HCT116 (cell line): ENCODE measurements around the gene GP1BB. TPM values are rescaled to one million over a fixed set of nuclear protein-coding genes. Genes with fewer than 3 reads are reported as not detected.

Experiments used
- ATAC-seq: fragments of 200-7000 bp; cut with Tn5 transposase; 2 replicates; pipeline ENCODE4 v1.9.1; 2020; ENCODE audit warnings: mild to moderate bottlenecking, moderate library complexity
- BruUV-seq: library from RNA; stranded (reverse); fragments of 400-500 nt; replicated peaks from 2 replicates; lab custom pipeline; 2021; lab: Mats Ljungman, UMichigan
- CTCF ChIA-PET: fragments of 300-600 bp; sonication (Branson Sonifier 250); formaldehyde crosslinking; loops from one replicate; lab custom pipeline; 2021; ENCODE audit warnings: antibody characterized with exemption; lab: Charles Lee
- POLR2A ChIA-PET: fragments of 300-600, 350-600 bp; sonication (Branson Sonifier 250); formaldehyde crosslinking; loops from one replicate; lab custom pipeline; 2021; ENCODE audit warnings: antibody characterized with exemption; lab: Charles Lee
- RAD21 ChIA-PET, 2 experiments: fragments of 300-600 bp; sonication (Branson Sonifier 250); formaldehyde crosslinking; loops; one replicate each; lab custom pipeline; 2023; ENCODE audit warnings: low total read pairs in 2 of 2; ENCODE audit not compliant: uncharacterized antibody in 2 of 2, unreplicated experiment in 2 of 2, low non-redundant PET in 1 of 2; lab: Charles Lee
- DNase-seq: peaks from one replicate; pipeline ENCODE4 v3.0.0-alpha.2; 2010; ENCODE audit warnings: low read depth, low spot score
- H2AFZ ChIP-seq: fragments of 200-600 bp; shearing (Covaris generic), sonication (generic); 2 replicates; pipeline ENCODE4 v1.6.1; 2017; ENCODE audit warnings: low read depth, mixed run types, mixed read lengths, antibody characterized with exemption, low read length; ENCODE audit not compliant: poor library complexity, severe bottlenecking
- H3K27ac ChIP-seq: 2 replicates; pipeline ENCODE4 v1.5.1; 2012; ENCODE audit warnings: low read depth, low read length
- H3K27me3 ChIP-seq: fragments of 200-600 bp; sonication (generic); 2 replicates; pipeline ENCODE4 v1.6.1; 2016; ENCODE audit warnings: mixed run types, low read length, mixed read lengths; ENCODE audit not compliant: insufficient read depth
- H3K36me3 ChIP-seq, 2 experiments: fragments of 200-500 bp in 1 of 2; fragments of 200-600 bp in 1 of 2; sonication (Bioruptor generic) in 1 of 2; sonication (generic) in 1 of 2; 2 replicates each; pipeline versions ENCODE4 v1.5.1 to v1.6.1; 2014 to 2016; ENCODE audit warnings: low read length in 2 of 2, inconsistent platforms in 1 of 2, mixed read lengths in 1 of 2, mixed run types in 1 of 2; ENCODE audit not compliant: insufficient read depth in 2 of 2, control insufficient read depth in 1 of 2
- H3K4me1 ChIP-seq, 2 experiments: fragments of 200-600 bp in 1 of 2; sonication (generic) in 1 of 2; 2 replicates each; pipeline versions ENCODE4 v1.5.1 to v1.6.1; 2012 to 2017; ENCODE audit warnings: low read length in 2 of 2, inconsistent platforms in 1 of 2, mild to moderate bottlenecking in 1 of 2, mixed read lengths in 1 of 2, mixed run types in 1 of 2, moderate library complexity in 1 of 2; ENCODE audit not compliant: insufficient read depth in 2 of 2, control insufficient read depth in 1 of 2
- H3K4me2 ChIP-seq: fragments of 200-600 bp; sonication (generic); 2 replicates; pipeline ENCODE4 v1.6.1; 2017; ENCODE audit warnings: mixed run types, low read length, mixed read lengths
- H3K4me3 ChIP-seq, 2 experiments: fragments of 200-600 bp in 1 of 2; sonication (generic) in 1 of 2; replicated peaks in 1 of 2; 2 replicates each; pipeline ENCODE4 v1.5.1; 2011 to 2016; ENCODE audit warnings: low read length in 2 of 2, control low read depth in 1 of 2, low read depth in 1 of 2, mild to moderate bottlenecking in 1 of 2, mixed read lengths in 1 of 2, mixed run types in 1 of 2
- H3K79me2 ChIP-seq: fragments of 200-600 bp; sonication (generic); 2 replicates; pipeline ENCODE4 v1.6.1; 2017; ENCODE audit warnings: mild to moderate bottlenecking, mixed run types, low read length, moderate library complexity, mixed read lengths; ENCODE audit not compliant: insufficient read depth
- H3K9ac ChIP-seq: fragments of 200-600 bp; sonication (generic); 2 replicates; pipeline ENCODE4 v1.6.1; 2016; ENCODE audit warnings: low read length, mixed read lengths
- H3K9me2 ChIP-seq: fragments of 200-600 bp; sonication (generic), shearing (Covaris generic); 2 replicates; pipeline ENCODE4 v1.6.1; 2017; ENCODE audit warnings: mixed run types, mild to moderate bottlenecking, moderate library complexity; ENCODE audit not compliant: insufficient read depth
- H3K9me3 ChIP-seq, 2 experiments: fragments of 200-500 bp in 1 of 2; fragments of 200-600 bp in 1 of 2; sonication (Bioruptor generic) in 1 of 2; sonication (generic) in 1 of 2; 2 replicates each; pipeline ENCODE4 v1.6.1; 2014 to 2017; ENCODE audit warnings: low read length in 2 of 2, mixed read lengths in 2 of 2, inconsistent platforms in 1 of 2, low read depth in 1 of 2, mild to moderate bottlenecking in 1 of 2, mixed run types in 1 of 2, moderate library complexity in 1 of 2; ENCODE audit not compliant: control insufficient read depth in 1 of 2, insufficient read depth in 1 of 2
- H4K20me1 ChIP-seq: fragments of 200-600 bp; sonication (generic), shearing (Covaris generic); 2 replicates; pipeline ENCODE4 v1.6.1; 2017; ENCODE audit warnings: mixed run types, mild to moderate bottlenecking, moderate library complexity; ENCODE audit not compliant: insufficient read depth
- CBX3 ChIP-seq: IDR thresholded peaks from 2 replicates; pipeline ENCODE4 v1.6.1; 2012; ENCODE audit warnings: low read depth
- EGR1 ChIP-seq: IDR thresholded peaks from 2 replicates; pipeline ENCODE4 v1.6.1; 2012; ENCODE audit warnings: low read depth
- ELF1 ChIP-seq: IDR thresholded peaks from 2 replicates; pipeline ENCODE4 v1.6.1; 2012; ENCODE audit warnings: low read depth, borderline replicate concordance
- EZH2 ChIP-seq: fragments of 200-600 bp; sonication (generic); IDR thresholded peaks from 2 replicates; pipeline ENCODE4 v1.6.1; 2017; ENCODE audit warnings: antibody characterized with exemption, mixed run types
- EZH2phosphoT487 ChIP-seq: fragments of 200-600 bp; IDR thresholded peaks from 2 replicates; pipeline ENCODE4 v1.6.1; 2018; ENCODE audit warnings: antibody characterized with exemption, borderline replicate concordance
- MAX ChIP-seq: IDR thresholded peaks from 2 replicates; pipeline ENCODE4 v1.6.1; 2012
- POLR2A ChIP-seq: IDR thresholded peaks from 2 replicates; pipeline ENCODE4 v1.7.0; 2011; ENCODE audit warnings: borderline replicate concordance; ENCODE audit not compliant: insufficient read depth, insufficient read length; ENCODE audit errors: extremely low read depth
- POLR2AphosphoS5 ChIP-seq: IDR thresholded peaks from 2 replicates; pipeline ENCODE4 v1.6.1; 2011; ENCODE audit warnings: mild to moderate bottlenecking, low read depth, low read length, moderate library complexity
- SIN3A ChIP-seq: IDR thresholded peaks from 2 replicates; pipeline ENCODE4 v1.6.1; 2012; ENCODE audit warnings: low read depth
- YY1 ChIP-seq: IDR thresholded peaks from 2 replicates; pipeline ENCODE4 v1.6.1; 2011; ENCODE audit warnings: low read length, low read depth, moderate library complexity, mild to moderate bottlenecking; ENCODE audit not compliant: insufficient replicate concordance; ENCODE audit errors: extremely low read depth
- ZBTB33 ChIP-seq: IDR thresholded peaks from 2 replicates; pipeline ENCODE4 v1.6.1; 2011; ENCODE audit warnings: mild to moderate bottlenecking, low read length, moderate library complexity; ENCODE audit not compliant: insufficient replicate concordance; ENCODE audit errors: extremely low read depth
- ZFX ChIP-seq: fragments of 450-650 bp; IDR thresholded peaks from 2 replicates; pipeline ENCODE4 v1.6.1; 2017
- ZNF274 ChIP-seq: fragments of 200-500 bp; sonication (Bioruptor generic); IDR thresholded peaks from 2 replicates; pipeline ENCODE4 v1.6.1; 2014; ENCODE audit warnings: mild to moderate bottlenecking, low read depth, low read length, inconsistent platforms
- intact Hi-C: fragments of 100-400 bp; cut with micrococcal nuclease; formaldehyde crosslinking; loops from 2 replicates; pipeline ENCODE4 v1.10.0; 2022
- total RNA-seq: library from RNA; stranded (reverse); gene quantifications from one replicate; pipeline ENCODE4 v1.2.1, GENCODE V29; 2021; ENCODE audit not compliant: unreplicated experiment

The GP1BB gene
- total RNA-seq, 1 experiment from 2014 or later: 4.8 TPM

GRCh38 chr22:19704355-19705015 lies 18.9 kb upstream of the GP1BB start:
- CTCF ChIA-PET: no interaction called here
- no peak overlapping the region for H3K9ac ChIP-seq
- no peak overlapping the region for H2AFZ ChIP-seq
- ATAC-seq (no peak), DNase-seq (no peak)
- H3K79me2 ChIP-seq: no peaks in the 10 kb centered on the region
- no peak for TF ChIP-seq EZH2phosphoT487
- no peak for TF ChIP-seq MAX
- TF ChIP-seq EZH2: no peak
- no peak for TF ChIP-seq ZNF274
- TF ChIP-seq ZFX: no peak
- TF ChIP-seq POLR2AphosphoS5: no peak
- TF ChIP-seq SIN3A: no peak
- no peak for TF ChIP-seq ELF1
- no peak for TF ChIP-seq ZBTB33
- TF ChIP-seq YY1: no peak
- TF ChIP-seq EGR1: no peak
- no peak for TF ChIP-seq CBX3
- no peak for TF ChIP-seq POLR2A
- H3K4me1 ChIP-seq: no peaks in the 10 kb centered on the region
- no peaks in the 10 kb centered on the region for H3K9me2 ChIP-seq
- H3K4me3 ChIP-seq: no peak overlapping the region
- RAD21 ChIA-PET: no interaction called here
- no peaks in the 10 kb centered on the region for H3K36me3 ChIP-seq
- H3K27me3 ChIP-seq: no peaks in the 10 kb centered on the region
- no peak overlapping the region for H3K27ac ChIP-seq
- intact Hi-C loops: no loop called here
- POLR2A ChIA-PET: no interaction called here
- no peaks in the 10 kb centered on the region for H3K9me3 ChIP-seq
- H4K20me1 ChIP-seq: no peaks in the 10 kb centered on the region
- no peak overlapping the region for H3K4me2 ChIP-seq
- BruUV-seq: no TSS peak
